Measurements from ENCODE around the gene OXNAD1.
"Not testable (repeated sequence)": the region's sequence is repeated elsewhere in the genome, so short reads cannot be mapped to it uniquely, and the experiment has no call there.

The OXNAD1 gene

DNA sequence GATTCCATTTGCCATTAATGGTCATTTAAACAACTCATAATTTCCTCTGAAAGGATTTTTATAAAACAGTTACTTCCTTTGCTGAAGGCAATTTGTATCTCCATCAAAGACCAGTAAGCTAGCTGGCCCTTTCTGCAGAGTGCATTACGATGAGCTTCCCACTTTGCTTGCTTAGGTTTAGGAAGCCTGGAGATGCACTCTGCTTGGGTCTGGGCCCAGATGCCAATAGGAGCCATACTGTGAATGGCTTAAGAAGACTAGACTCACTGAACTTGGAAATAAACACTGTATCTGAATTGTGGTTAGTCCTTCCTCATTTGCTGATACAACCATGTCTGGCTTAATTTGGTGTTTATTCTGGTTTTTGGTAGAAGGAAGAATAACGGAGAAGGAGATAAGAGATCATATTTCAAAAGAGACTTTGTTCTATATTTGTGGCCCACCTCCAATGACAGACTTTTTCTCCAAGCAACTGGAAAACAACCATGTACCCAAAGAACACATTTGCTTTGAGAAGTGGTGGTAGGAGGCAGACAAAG lies 38.1 kb downstream of the OXNAD1 start:
- DNase-seq, result no peak

DNA sequence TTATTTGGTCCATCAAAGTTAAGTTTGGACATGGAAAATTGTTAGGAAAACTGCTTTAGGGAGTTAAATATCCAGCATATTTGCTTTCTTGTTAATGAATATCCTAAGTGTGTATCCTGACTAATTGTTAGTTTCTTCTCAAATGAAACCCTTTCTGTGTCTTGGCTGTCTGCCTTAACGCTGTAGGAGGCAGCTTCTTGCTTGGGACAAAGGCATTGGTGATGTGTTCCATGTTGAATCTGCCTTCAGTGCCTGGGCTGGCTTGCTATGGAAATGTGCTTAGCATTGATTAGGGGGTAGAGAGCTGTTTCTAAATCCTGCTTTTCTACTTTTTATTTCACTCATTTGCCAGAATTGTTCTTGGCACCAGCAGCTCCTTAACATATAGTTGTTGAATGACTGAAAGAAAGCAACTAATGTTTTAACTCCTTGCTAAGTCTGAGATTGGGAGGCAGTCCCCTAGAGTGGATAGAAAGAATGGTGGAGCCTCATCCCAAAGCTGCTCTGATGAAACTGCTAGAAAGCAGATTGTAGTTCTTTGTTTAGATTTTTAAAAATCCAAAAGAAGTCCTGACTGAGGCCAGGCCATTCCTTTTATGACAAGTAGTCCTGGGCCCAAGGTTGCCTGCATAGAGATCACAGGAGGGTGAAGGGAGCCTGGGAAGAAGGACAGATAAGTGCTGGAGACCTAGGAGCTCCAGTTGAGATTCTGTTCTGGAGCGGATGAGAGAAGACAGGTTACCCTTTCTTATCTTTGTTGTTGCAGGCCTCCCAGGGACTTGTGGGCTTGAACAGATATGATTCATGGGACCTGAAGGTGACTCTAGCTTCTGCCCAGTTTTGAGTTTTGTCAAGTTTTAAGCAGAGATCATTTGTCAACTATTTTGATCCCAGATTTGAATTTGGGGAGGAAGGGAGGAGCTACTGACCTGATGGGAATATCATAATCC lies 39.3 kb downstream of the OXNAD1 start:
- DNase-seq, result peak in 6 of 56 donors; percentile 19 to 44 (median 28)

DNA sequence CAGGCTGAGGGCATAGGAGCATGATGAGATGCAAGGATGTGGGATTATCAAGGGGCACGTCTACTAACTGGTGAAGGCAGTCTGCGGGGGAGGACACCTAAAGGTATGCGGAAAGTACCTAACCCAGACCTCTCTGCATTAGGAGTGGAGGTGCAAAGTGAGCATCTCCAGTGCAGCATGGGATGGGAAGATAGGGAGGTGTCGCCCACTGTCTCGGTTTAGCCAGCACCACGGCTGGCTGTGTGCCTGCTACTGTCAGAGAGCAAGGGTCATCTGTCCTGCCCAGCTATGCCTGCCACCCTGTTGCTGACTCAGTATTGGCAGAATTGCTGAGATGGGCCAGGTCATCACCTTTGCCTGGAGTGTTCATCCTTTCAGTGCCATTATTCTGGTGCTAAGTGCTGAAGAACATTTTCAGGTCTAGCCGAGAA lies 40.1 kb downstream of the OXNAD1 start:
- DNase-seq, result no peak

DNA sequence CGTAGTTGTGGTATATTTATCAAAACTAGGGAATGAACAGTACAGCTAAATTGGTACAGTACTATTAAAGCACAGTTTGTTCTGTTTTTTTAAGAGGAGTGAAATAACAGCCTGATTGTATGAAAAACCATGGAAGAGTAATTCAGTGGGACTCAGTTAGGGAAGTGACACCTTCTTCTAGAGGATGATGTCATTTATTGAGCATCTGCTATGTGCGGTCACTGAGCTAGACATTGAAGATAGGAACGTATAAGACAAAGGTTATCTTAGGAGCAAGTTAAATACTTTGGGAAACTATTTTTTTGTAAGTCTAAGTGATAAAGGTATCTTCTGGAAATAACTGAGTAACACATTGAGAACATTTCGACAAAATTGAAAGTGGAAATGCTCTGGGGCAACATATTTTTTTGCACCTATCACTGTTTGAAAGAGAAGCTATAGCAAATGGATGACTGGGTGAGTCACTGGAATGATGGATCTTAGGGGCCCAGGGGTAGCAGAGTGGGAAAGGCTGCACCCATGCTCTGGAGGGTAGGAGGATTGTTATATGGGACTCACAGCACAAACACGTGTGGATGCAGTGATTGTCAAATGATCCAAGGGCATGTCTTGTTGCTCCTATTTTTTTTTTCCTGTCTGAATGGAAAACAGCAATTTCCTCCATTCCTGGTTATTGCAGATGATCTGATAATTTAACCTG lies 43.0 kb downstream of the OXNAD1 start:
- no peak for DNase-seq

DNA sequence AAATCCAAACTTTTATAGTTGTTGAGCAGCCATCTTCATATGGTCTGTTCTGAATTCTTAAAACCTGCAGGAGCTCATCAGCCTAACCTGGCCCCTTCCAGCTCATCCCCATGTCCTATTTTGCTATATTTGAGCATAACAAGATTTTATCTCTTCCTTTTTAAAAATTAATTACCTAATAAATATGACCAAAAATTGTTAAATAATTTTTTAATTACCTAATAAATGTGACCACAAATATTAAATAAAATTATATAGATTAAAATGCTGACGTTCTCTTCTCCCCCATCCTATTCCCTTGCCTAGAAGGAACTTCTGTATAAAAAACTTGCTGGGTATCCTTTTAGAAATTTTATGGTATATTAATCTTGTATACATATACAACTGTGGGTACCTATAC lies 43.7 kb downstream of the OXNAD1 start:
- DNase-seq, result no peak

DNA sequence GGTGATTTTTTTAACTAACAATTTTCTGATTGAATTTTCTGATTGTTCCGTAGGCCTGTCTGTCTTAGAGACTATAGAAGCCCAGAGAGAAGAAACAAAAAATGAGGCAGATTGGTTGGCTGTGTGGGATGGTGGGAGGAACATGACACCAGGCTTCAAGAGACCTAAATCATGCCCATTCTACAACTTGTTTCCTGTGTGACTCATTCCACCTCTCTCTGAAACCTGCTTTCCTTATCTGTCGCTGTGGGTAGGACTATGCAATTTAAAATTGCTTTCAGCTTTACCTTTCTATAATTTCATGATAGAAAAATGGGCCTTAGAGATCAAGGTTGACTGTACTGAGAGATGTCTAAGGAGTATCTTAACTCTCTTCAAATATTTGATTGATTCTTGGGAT lies 44.5 kb downstream of the OXNAD1 start:
- no peak for DNase-seq

DNA sequence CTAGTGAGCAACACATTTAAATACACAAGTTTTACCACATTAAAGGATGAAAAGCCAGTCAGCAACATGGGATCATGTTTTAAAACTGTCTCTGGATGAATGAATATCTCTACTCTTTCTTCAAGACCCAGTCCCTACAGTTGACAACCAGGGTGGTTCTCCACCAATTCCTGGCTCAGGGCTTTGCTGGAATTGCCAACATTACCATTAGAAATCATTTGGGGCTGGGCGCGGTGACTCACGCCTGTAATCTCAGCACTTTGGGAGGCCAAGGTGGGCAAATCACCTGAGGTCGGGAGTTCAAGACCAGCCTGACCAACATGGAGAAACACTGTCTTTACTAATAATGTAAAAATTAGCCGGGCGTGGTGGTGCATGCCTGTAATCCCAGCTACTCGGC lies 45.5 kb downstream of the OXNAD1 start:
- not testable (repeated sequence) for DNase-seq

DNA sequence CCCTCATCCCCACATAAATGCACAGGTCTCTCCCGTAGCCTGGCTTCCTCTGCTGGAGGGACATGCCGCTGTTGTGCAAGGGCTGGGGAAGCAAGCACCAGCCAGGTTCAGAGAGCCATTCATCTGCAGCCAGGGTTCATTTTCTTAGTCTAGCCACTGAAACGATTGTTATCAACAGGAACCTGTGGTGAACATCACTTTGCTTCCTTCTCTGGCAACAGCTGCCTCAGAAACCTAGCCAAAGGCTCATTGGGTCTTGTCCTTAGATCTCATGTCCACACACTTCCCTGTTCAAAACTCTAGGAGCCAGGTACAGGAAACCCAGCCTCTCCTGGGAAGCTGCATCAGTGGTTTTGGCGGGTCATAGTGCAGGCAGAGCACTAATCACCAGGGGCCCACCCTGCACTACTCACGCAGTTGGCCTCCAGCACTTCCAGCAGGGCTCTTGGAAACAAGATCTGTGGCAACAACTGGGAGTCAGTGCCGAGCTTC lies 47.0 kb downstream of the OXNAD1 start:
- no peak for DNase-seq

DNA sequence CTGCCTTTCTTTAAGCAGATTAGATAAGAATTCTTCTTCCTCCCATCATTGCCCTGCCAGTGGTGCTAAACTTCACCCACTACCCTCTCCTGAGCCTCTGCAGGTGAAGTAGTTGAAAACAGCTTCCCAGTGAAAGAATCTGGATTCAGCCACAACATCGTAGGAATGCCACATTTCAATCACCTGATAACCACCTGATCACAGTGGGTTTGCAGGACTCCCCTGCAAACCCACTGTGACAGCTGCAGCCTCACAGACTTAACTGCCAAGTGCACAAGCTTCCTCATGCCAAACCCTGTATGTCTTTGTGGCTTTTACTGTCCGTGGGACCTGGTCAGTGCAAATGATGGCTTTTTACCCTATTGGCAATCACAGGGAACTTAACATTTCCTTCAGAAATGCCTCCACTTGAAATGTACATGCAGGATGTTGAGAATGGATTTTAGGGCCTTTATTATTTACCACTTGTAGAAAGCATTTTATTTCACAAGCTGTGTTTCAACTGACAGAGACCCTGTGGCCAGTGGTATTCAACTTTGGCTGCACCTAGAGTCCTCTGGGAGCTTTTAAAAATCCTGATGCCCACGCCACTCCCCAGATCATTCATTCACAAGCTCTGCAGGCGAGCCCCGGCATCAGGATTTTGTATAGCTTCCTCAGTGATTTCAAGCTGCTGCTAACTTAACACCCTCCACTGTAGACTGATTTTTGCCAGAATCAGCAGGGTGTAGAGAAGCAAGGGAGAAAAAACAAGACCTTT lies 49.1 kb downstream of the OXNAD1 start:
- no peak for DNase-seq

DNA sequence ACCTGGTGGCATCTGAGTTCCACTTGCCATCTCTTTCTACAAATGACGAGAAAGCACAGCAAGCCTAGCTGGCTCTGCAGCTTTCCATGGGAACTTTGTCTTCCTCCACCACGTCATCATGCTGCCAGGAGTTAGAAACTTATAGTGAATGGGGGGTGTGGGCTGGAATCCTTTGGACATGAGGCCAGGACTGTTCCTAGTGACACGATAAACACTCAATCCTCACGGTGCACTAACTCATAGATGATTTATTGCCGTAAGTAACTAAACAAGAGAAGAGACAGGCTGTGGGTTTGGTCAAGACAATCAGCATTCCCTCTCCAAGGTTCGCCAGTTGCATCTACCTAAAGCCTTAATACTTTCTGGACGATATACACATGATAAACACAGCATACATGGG lies 50.6 kb downstream of the OXNAD1 start:
- DNase-seq, result no peak

DNA sequence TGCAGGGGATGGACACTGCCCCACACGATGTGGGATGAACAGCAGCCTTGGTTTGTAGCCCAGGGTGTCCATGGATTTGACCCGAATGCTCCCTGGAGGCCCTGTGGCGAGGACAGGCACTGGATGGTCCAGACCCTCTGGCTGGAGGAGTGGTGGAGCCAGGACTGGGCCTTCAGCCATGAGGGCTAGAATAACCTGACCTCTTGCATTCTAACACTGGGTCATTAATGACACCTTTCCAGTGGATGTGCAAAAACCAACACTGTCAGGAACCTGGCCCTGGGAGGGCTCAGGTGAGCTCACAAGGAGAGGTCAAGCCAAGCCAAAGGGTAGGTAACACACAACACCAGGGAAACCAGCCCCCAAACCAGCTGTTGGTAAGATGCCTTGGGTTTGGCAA lies 51.4 kb downstream of the OXNAD1 start:
- no peak for DNase-seq

DNA sequence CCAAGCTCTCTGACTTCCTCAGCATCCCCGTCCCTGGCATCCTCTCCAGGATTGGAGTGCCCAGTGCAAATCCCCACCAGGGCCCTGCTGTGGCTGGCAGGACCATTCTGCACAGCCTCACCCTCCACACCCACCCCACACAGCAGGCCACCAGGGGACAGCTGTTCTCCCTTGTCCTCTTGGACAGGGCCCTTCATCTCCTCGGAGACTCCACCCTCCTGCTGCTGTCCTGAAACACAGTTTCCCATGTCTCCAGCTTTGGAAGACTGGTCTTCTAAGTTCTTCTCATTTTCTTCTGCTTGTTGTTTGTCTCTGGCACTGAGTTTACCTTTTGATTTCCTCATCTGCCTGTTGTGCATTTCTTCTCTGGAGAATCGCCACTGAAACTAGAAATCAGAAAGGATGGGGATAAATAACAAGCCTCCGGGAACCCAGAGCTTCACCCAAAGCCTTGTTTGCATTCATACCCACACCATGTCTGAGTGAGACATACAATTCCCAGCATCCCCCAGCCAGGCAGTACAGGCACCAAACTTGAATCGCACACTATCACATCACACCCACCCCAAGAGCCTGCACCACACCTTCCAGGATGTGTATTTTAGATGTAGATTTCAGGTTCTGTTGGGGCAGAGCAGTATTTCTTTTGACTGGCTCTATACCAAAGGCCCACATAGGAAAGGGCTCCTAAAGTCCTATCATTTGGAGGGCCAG lies 52.0 kb downstream of the OXNAD1 start:
- DNase-seq, result no peak

DNA sequence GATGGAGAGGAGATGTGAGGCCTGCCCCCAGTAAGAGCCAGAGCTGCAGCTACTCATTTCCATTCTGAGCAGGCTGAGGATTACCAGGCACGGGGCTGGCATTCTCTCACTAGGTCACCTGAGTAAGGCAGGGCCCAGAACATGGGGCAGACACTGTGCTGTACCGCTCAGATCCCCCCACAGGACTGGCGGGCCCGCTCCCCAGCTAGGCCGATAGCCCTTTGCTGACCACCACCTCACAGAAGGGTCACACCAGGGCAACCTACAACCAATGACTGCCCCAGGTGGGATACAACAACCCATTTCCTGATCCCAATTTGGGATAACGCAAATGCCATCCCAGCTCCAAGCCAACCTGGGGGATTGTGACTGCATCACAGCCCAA lies 52.5 kb downstream of the OXNAD1 start:
- DNase-seq, result no peak

DNA sequence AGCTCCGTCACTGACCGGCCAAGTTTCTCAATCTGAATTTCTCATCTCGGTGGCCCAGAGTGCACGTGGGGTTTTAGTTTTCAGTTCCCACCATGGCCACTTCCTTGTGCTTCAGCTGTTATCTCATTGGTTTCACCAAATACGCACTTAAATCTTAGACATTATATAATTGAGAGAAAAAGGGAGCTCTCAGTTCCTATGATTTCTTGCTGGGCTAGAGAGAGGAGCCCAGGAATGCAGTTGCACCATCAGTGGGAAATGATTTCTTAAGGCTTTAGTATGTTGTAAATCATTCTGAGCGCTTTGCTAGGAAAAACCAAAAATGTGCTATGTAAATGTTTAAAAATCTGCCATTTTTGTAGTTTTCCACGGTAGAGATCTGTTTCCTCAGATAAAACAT lies 53.2 kb downstream of the OXNAD1 start:
- DNase-seq, result no peak

DNA sequence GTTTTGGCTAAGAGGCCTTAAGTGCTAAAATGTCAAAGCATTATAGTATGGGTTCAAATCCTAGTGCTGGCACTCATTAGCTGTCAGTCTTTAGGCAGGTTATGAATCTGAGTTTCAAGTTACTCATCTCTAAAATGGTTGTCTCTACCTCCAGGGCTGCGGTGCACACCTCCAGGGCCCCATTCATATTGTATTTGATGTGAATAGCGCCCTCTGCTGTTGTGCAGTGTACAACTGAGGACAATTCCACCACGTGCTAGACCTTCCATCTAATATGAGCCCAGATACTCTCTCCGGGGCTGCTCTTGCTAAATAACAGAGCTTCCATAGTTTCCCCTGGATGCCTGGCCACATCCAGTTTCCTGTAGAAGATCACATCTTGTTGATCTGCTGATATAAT lies 54.3 kb downstream of the OXNAD1 start:
- no peak for DNase-seq

DNA sequence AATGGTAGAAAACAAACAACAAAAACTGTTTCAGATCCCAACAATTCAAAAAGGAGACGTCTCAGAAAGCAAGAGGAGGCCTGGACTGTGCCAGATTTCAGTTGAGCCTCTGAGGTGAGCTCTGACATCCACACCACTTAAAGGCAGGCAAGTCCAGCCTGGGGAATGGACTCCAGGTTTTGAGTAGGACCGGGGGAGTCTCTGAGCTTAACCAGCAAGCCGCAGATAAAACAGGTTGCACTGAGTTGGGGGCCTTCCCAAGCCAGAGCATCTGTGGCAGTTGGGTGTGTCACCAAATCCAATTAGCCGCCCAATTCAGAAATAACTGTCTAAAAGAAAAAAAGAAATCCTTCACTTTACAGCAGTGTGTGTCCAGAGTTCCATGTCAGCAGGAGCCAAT lies 54.7 kb downstream of the OXNAD1 start:
- no peak for DNase-seq

DNA sequence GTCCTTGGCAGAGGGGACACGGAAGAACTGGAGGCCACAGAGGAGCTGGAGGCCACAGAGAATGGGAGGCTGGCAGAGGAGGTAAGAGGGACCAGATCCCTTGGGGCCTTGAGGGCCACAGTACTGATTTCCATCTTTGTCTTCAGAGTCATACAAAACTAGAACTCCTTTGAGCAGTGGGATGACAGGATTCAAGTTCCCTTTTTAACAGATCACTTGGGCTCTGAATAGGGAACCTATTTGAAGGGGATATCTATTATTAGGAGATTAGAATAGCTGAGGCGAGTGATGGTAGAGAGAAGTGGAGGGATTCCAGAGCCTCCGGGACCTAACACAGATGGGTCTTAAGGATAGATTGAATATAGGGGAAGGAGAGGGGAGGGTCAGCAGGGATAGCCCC lies 55.7 kb downstream of the OXNAD1 start:
- DNase-seq, result no peak

DNA sequence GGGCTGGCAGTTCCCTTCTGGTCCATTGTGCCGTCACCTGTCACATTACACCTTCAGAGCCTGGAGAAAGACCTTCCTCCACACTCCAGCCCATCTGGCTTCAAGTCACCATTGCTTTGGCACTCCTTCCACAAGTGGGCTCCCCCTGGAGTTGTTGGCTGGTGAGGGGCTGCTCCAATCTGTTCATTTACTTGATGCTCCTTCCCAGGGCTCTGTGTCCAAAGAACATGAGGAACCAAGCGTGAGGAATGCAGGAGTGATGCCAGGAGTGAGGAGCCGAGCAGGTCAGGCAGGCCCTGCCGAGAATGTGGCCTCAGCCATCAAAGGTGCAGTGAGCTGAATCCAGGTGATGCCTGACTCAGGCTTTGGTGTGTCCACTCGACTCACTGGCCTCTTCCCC lies 57.2 kb downstream of the OXNAD1 start:
- DNase-seq, result no peak

DNA sequence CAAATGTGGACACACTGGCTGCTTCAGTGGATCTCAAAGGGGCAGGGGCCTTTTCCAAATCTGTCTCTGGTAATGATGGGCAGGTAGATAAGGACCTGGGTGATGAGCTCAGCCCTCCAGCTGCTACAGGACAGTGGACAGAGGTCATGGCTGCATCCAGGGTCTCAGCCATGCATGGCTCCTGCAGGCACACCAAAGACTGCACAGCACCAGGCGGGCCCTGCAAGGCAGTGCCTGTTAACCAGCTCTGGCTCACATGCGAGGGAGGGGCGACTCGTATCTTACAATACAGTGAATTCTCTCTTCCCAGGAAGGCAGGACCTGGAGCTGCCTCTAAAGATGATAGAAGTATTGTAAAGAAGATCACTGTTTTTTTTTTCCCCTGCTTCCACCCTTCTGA lies 58.7 kb downstream of the OXNAD1 start:
- no peak for DNase-seq

DNA sequence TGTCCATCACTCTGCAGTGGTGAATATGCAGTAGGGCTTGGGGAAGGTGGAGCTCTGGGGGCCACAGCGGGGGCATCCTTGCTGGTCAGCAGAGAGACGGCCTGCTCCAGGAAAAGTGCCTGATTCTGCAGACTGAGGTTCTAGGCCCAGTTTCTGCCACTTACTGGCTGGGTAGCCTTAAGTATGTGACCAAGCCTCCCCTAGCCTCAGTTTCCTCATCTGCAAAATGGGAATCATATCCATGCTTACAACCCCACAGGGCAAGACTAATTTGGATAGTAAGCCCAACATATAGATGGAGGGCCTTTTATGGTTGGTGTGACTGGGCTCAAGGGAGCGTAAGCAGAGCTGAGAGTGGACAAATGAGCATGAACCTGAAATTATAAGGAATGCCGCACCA lies 60.8 kb downstream of the OXNAD1 start:
- no peak for DNase-seq

All from amygdala (tissue), 56 donors.